OCI-LY1 (cell line): ENCODE results near the gene SCN2B.

Experiments used
- H2AFZ ChIP-seq: fragments of 200-600 bp; sonication (generic), shearing (Covaris generic); 2 replicates; pipeline ENCODE4 v1.6.0; 2014; ENCODE audit warnings: antibody characterized with exemption, mild to moderate bottlenecking, low read length
- H3F3A ChIP-seq: fragments of 200-600 bp; sonication (generic), shearing (Covaris generic); 2 replicates; pipeline ENCODE4 v1.6.0; 2014; ENCODE audit warnings: mild to moderate bottlenecking, antibody characterized with exemption, low read length, moderate library complexity; ENCODE audit not compliant: insufficient read depth
- H3K27ac ChIP-seq: fragments of 200-600 bp; sonication (generic); 2 replicates; pipeline ENCODE4 v1.5.1; 2014; ENCODE audit warnings: low read length, mixed run types, mild to moderate bottlenecking, low read depth; ENCODE audit not compliant: poor library complexity, severe bottlenecking
- H3K27me3 ChIP-seq: fragments of 200-600 bp; sonication (generic); 2 replicates; pipeline ENCODE4 v1.6.0; 2014; ENCODE audit warnings: antibody characterized with exemption, mild to moderate bottlenecking, low read length, moderate library complexity; ENCODE audit not compliant: insufficient read depth
- H3K36me3 ChIP-seq: fragments of 200-600 bp; sonication (generic); 2 replicates; pipeline ENCODE4 v1.6.1; 2014; ENCODE audit warnings: mild to moderate bottlenecking, antibody characterized with exemption, low read length, moderate library complexity, mixed read lengths; ENCODE audit not compliant: insufficient read depth
- H3K4me1 ChIP-seq: fragments of 200-600 bp; sonication (generic); 2 replicates; pipeline ENCODE4 v1.5.1; 2014; ENCODE audit warnings: mild to moderate bottlenecking, low read length, moderate library complexity; ENCODE audit not compliant: insufficient read depth, severe bottlenecking
- H3K4me2 ChIP-seq: fragments of 200-600 bp; sonication (generic), shearing (Covaris generic); 2 replicates; pipeline ENCODE4 v1.6.1; 2014; ENCODE audit warnings: low read length
- H3K4me3 ChIP-seq: fragments of 200-600 bp; sonication (generic); 2 replicates; pipeline ENCODE4 v1.5.1; 2014; ENCODE audit warnings: low read length, low read depth, mild to moderate bottlenecking, mixed read lengths; ENCODE audit not compliant: poor library complexity, severe bottlenecking
- H3K79me2 ChIP-seq: fragments of 200-600 bp; shearing (Covaris generic); 2 replicates; pipeline ENCODE4 v1.6.1; 2016; ENCODE audit warnings: mixed run types, low read length, mixed read lengths; ENCODE audit not compliant: insufficient read depth
- H3K9ac ChIP-seq: fragments of 200-600 bp; sonication (generic), shearing (Covaris generic); 2 replicates; pipeline ENCODE4 v1.6.1; 2014; ENCODE audit warnings: mild to moderate bottlenecking, low read length, mixed read lengths
- H3K9me2 ChIP-seq: fragments of 200-600 bp; sonication (generic), shearing (Covaris generic); 2 replicates; pipeline ENCODE4 v1.6.1; 2014; ENCODE audit warnings: low read depth, mild to moderate bottlenecking, low read length, mixed read lengths
- H3K9me3 ChIP-seq: fragments of 200-600 bp; shearing (Covaris generic); 2 replicates; pipeline ENCODE4 v1.6.1; 2014; ENCODE audit warnings: low read length, mixed read lengths
- H4K20me1 ChIP-seq: fragments of 200-600 bp; sonication (generic), shearing (Covaris generic); 2 replicates; pipeline ENCODE4 v1.6.0; 2016; ENCODE audit warnings: mild to moderate bottlenecking, low read length; ENCODE audit not compliant: insufficient read depth
- EZH2 ChIP-seq: fragments of 200-600 bp; sonication (generic), shearing (Covaris generic); IDR thresholded peaks from 2 replicates; pipeline ENCODE4 v1.8.0; 2017; ENCODE audit warnings: borderline replicate concordance, mixed run types, mild to moderate bottlenecking, antibody characterized with exemption, low read length, moderate library complexity, mixed read lengths
- TF ChIP-seq, protein P1 (sequence below): fragments of 200-600 bp; sonication (generic), shearing (Covaris generic); IDR thresholded peaks from 2 replicates; pipeline ENCODE4 v1.5.1; 2017; ENCODE audit warnings: mild to moderate bottlenecking, antibody characterized with exemption, low read length, moderate library complexity, mixed read lengths

The SCN2B gene

DNA sequence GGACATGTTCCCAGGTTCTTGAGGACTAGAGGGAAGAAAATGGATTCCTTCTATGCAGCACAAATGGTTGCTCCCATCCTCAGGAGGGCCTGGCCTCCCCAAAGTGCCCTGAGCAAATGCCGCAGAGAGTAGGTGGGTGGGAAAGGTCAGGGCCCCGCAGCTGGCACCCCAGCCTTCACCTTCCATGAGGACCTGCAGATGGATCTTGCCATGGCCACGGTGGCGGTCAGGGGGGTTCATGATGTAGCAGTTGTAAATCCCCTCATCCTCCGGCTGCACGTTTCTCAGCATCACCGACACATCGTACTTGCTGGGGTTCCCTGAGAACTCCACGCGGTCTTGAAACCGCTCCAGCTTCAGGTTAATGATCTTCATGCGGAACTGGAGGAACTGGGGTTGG is 8.5 kb downstream of the SCN2B start:
- H3F3A ChIP-seq: no peaks in the 10 kb centered on the region
- H3K79me2 ChIP-seq: no peaks in the 10 kb centered on the region
- H4K20me1 ChIP-seq: no peaks in the 10 kb centered on the region
- H3K9me3 ChIP-seq: no peaks in the 10 kb centered on the region
- no peaks in the 10 kb centered on the region for H3K4me1 ChIP-seq
- TF ChIP-seq, protein P1, sequence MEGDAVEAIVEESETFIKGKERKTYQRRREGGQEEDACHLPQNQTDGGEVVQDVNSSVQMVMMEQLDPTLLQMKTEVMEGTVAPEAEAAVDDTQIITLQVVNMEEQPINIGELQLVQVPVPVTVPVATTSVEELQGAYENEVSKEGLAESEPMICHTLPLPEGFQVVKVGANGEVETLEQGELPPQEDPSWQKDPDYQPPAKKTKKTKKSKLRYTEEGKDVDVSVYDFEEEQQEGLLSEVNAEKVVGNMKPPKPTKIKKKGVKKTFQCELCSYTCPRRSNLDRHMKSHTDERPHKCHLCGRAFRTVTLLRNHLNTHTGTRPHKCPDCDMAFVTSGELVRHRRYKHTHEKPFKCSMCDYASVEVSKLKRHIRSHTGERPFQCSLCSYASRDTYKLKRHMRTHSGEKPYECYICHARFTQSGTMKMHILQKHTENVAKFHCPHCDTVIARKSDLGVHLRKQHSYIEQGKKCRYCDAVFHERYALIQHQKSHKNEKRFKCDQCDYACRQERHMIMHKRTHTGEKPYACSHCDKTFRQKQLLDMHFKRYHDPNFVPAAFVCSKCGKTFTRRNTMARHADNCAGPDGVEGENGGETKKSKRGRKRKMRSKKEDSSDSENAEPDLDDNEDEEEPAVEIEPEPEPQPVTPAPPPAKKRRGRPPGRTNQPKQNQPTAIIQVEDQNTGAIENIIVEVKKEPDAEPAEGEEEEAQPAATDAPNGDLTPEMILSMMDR: no peak
- no peak for TF ChIP-seq EZH2
- H3K9me2 ChIP-seq: no peaks in the 10 kb centered on the region
- no peak overlapping the region for H3K27ac ChIP-seq
- H3K4me3 ChIP-seq: no peak overlapping the region
- no peaks in the 10 kb centered on the region; the same call in 1 of the 2 replicates for H3K27me3 ChIP-seq
- no peak overlapping the region for H3K9ac ChIP-seq
- no peak overlapping the region for H2AFZ ChIP-seq
- H3K4me2 ChIP-seq: no peak overlapping the region
- no peaks in the 10 kb centered on the region for H3K36me3 ChIP-seq

DNA sequence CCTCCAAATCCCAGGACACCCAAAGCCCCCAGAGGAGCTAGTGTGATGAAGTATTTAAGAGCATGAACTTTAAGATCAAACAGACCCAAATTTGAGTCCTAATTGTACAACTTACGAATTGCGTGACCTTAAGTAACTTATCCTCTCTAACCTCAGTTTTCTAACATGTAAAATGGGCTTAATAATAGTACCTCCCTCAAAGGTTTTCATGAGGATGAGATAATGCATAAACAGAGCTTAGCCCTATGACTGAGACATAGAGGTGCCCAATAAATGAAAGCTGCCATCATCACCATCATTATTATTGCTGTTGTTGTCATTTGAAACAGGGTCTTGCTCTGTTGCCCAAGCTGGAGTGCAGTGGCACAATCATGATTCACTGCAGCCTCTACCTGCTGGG is 9.2 kb downstream of the SCN2B start:
- H4K20me1 ChIP-seq: no peaks in the 10 kb centered on the region
- H3K9ac ChIP-seq: no peak overlapping the region
- H3K4me3 ChIP-seq: no peak overlapping the region
- no peaks in the 10 kb centered on the region for H3K4me1 ChIP-seq
- H3K4me2 ChIP-seq: no peak overlapping the region
- no peaks in the 10 kb centered on the region for H3K9me3 ChIP-seq
- no peaks in the 10 kb centered on the region; the same call in 1 of the 2 replicates for H3K27me3 ChIP-seq
- H2AFZ ChIP-seq: no peak overlapping the region
- TF ChIP-seq EZH2: no peak
- TF ChIP-seq, protein P1: no peak
- H3K27ac ChIP-seq: no peak overlapping the region
- no peaks in the 10 kb centered on the region for H3K36me3 ChIP-seq
- no peaks in the 10 kb centered on the region for H3K79me2 ChIP-seq
- no peaks in the 10 kb centered on the region for H3F3A ChIP-seq
- no peaks in the 10 kb centered on the region for H3K9me2 ChIP-seq

- H3K9me2 ChIP-seq: no peaks in the 10 kb centered on the region
- H3K27me3 ChIP-seq: no peaks in the 10 kb centered on the region; the same call in 1 of the 2 replicates
- H3K79me2 ChIP-seq: no peaks in the 10 kb centered on the region
- H2AFZ ChIP-seq: no peak overlapping the region
- no peak overlapping the region for H3K9ac ChIP-seq
- H3K36me3 ChIP-seq: no peaks in the 10 kb centered on the region
- H3K9me3 ChIP-seq: no peaks in the 10 kb centered on the region
- TF ChIP-seq EZH2: no peak
- TF ChIP-seq, protein P1: no peak
- H3K27ac ChIP-seq: no peak overlapping the region
- no peaks in the 10 kb centered on the region for H3K4me1 ChIP-seq
- no peak overlapping the region for H3K4me2 ChIP-seq
- H3F3A ChIP-seq: no peaks in the 10 kb centered on the region
- H3K4me3 ChIP-seq: no peak overlapping the region
- no peaks in the 10 kb centered on the region for H4K20me1 ChIP-seq
These were observed 9.8 kb downstream of the SCN2B start for GRCh38 chr11:118166641-118167040.
